SU-DHL-6 (cell line): ENCODE data around the gene ARID3B.

Source experiments
- EZH2phosphoT487 ChIP-seq: fragments of 200-600 bp; sonication (generic), shearing (Covaris generic); conservative IDR thresholded peaks from 2 replicates; pipeline ENCODE4 v1.6.1; 2018; ENCODE audit warnings: mild to moderate bottlenecking, antibody characterized with exemption, low read length, moderate library complexity, mixed read lengths
- TF ChIP-seq, protein P1 (sequence below): fragments of 200-600 bp; sonication (generic); IDR thresholded peaks from one replicate; pipeline ENCODE4 v1.5.1; 2017; ENCODE audit warnings: antibody characterized with exemption, mild to moderate bottlenecking, low read length, moderate library complexity; ENCODE audit not compliant: insufficient read depth, poor library complexity, severe bottlenecking

- TF ChIP-seq, protein P1, sequence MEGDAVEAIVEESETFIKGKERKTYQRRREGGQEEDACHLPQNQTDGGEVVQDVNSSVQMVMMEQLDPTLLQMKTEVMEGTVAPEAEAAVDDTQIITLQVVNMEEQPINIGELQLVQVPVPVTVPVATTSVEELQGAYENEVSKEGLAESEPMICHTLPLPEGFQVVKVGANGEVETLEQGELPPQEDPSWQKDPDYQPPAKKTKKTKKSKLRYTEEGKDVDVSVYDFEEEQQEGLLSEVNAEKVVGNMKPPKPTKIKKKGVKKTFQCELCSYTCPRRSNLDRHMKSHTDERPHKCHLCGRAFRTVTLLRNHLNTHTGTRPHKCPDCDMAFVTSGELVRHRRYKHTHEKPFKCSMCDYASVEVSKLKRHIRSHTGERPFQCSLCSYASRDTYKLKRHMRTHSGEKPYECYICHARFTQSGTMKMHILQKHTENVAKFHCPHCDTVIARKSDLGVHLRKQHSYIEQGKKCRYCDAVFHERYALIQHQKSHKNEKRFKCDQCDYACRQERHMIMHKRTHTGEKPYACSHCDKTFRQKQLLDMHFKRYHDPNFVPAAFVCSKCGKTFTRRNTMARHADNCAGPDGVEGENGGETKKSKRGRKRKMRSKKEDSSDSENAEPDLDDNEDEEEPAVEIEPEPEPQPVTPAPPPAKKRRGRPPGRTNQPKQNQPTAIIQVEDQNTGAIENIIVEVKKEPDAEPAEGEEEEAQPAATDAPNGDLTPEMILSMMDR = no peak
- no peak for TF ChIP-seq EZH2phosphoT487
Measured at GRCh38 chr15:74517096-74517495, 23.9 kb upstream of the ARID3B start.
